ENCODE results near the gene RSU1. TPM values are rescaled to one million over a fixed set of nuclear protein-coding genes. Genes with fewer than 3 reads are reported as not detected.

RSU1 gene
- total RNA-seq, 1 experiment from 2014 or later: 29.5 TPM

- intact Hi-C loops (cut with micrococcal nuclease): no loop called here
- ChIA-PET CTCF (interaction anchor here (1.2 to 2.0 kb wide), 2 partner anchors 19 to 403 kb away, joined by 3 to 6 read pairs; no protein-coding TSS in a partner anchor), POLR2A (no interaction called here), RAD21 (ENCODE audit: low non-redundant PET in 1 of 2, low total read pairs in 2 of 2, uncharacterized antibody in 2 of 2, unreplicated experiment in 2 of 2) (no interaction called here)
- Histone ChIP-seq H2AFZ (ENCODE audit: low read depth, low read length, poor library complexity, severe bottlenecking) (no peak overlapping the region), H3K27me3 (ENCODE audit: insufficient read depth, low read length) (no peaks in the 10 kb centered on the region), H3K9me2 (ENCODE audit: insufficient read depth) (no peaks in the 10 kb centered on the region), H3K4me1 (ENCODE audit: control insufficient read depth in 1 of 2, insufficient read depth in 2 of 2, low read length in 2 of 2) (no peaks in the 10 kb centered on the region), H3K36me3 (ENCODE audit: control insufficient read depth in 1 of 2, insufficient read depth in 2 of 2, low read length in 2 of 2) (no peaks in the 10 kb centered on the region), H3K27ac (ENCODE audit: low read depth, low read length) (no peak overlapping the region), H3K79me2 (ENCODE audit: insufficient read depth, low read length) (no peaks in the 10 kb centered on the region), H3K9me3 (ENCODE audit: control insufficient read depth in 1 of 2, insufficient read depth in 1 of 2, low read depth in 1 of 2, low read length in 2 of 2) (no peaks in the 10 kb centered on the region), H3K4me2 (ENCODE audit: low read length) (no peak overlapping the region), H3K4me3 (replicated peaks in 1 of 2; ENCODE audit: low read depth in 1 of 2, low read length in 2 of 2) (no peak overlapping the region), H4K20me1 (ENCODE audit: insufficient read depth) (no peaks in the 10 kb centered on the region), H3K9ac (ENCODE audit: low read length) (no peak overlapping the region)
- BruUV-seq (replicated peaks): no TSS peak
- TF ChIP-seq FOSL1 (IDR thresholded peaks at IDR 0.05; ENCODE audit: low read depth) (no peak), EGR1 (IDR thresholded peaks at IDR 0.05; ENCODE audit: low read depth) (no peak), ZNF274 (IDR thresholded peaks at IDR 0.05; ENCODE audit: low read depth, low read length) (no peak), EZH2 (IDR thresholded peaks at IDR 0.05) (no peak), SRF (IDR thresholded peaks at IDR 0.05; ENCODE audit: low read depth) (no peak)
- TF ChIP-seq, protein P1, sequence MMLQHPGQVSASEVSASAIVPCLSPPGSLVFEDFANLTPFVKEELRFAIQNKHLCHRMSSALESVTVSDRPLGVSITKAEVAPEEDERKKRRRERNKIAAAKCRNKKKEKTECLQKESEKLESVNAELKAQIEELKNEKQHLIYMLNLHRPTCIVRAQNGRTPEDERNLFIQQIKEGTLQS (IDR thresholded peaks at IDR 0.05): no peak
- ATAC-seq: no peak
- no peak for DNase-seq (ENCODE audit: low read depth, low spot score)
These were observed 36.6 kb upstream of the RSU1 start for GRCh38 chr10:16853809-16854208.

DNA sequence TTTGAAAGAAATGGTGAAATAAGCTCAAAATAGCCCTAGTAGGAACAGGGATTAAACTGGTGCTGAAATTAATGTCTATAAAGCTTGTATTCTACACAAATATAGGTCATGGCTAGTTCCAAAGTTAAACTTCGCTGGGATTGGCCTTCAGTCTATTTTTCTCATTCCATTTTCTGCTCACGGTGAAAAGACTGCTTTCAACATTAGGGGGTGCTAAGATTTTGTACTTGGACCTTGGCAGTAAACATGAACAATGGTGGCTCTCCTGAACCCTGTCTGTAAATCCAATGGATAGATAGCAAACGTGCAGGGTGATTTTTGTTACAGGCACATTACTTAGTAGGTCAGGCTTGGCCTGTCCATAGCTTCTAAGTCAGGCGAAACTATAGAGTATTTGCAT is 36.0 kb upstream of the RSU1 start:
- intact Hi-C loops (cut with micrococcal nuclease): no loop called here
- no TSS peak for BruUV-seq (replicated peaks)
- ATAC-seq: peak; percentile 40; the same call in 1 of the 2 replicates
- ChIA-PET CTCF (interaction anchor here (0.6 to 2.0 kb wide), 5 partner anchors 9 to 404 kb away, joined by 3 to 6 read pairs (median 3); no protein-coding TSS in a partner anchor), RAD21 (ENCODE audit: low non-redundant PET in 1 of 2, low total read pairs in 2 of 2, uncharacterized antibody in 2 of 2, unreplicated experiment in 2 of 2) (interaction anchor here in 1 of 2 experiments (0.6 kb wide), 1 partner anchor 298 kb away, joined by 3 read pairs; no protein-coding TSS in a partner anchor), POLR2A (interaction anchor here (0.8 kb wide), 1 partner anchor 39 kb away, joined by 3 read pairs; no protein-coding TSS in a partner anchor)
- Histone ChIP-seq H3K79me2 (ENCODE audit: insufficient read depth, low read length) (no peaks in the 10 kb centered on the region), H3K9me2 (ENCODE audit: insufficient read depth) (no peaks in the 10 kb centered on the region), H4K20me1 (ENCODE audit: insufficient read depth) (no peaks in the 10 kb centered on the region), H3K4me1 (ENCODE audit: control insufficient read depth in 1 of 2, insufficient read depth in 2 of 2, low read length in 2 of 2) (no peaks in the 10 kb centered on the region), H3K9me3 (ENCODE audit: control insufficient read depth in 1 of 2, insufficient read depth in 1 of 2, low read depth in 1 of 2, low read length in 2 of 2) (no peaks in the 10 kb centered on the region), H3K4me3 (replicated peaks in 1 of 2; ENCODE audit: low read depth in 1 of 2, low read length in 2 of 2) (no peak overlapping the region), H3K36me3 (ENCODE audit: control insufficient read depth in 1 of 2, insufficient read depth in 2 of 2, low read length in 2 of 2) (no peaks in the 10 kb centered on the region), H3K4me2 (ENCODE audit: low read length) (no peak overlapping the region), H3K27ac (ENCODE audit: low read depth, low read length) (no peak overlapping the region), H2AFZ (ENCODE audit: low read depth, low read length, poor library complexity, severe bottlenecking) (peak overlapping the region; percentile 48), H3K9ac (ENCODE audit: low read length) (no peak overlapping the region), H3K27me3 (ENCODE audit: insufficient read depth, low read length) (no peaks in the 10 kb centered on the region)
- peak; percentile 79 for TF ChIP-seq RAD21 (IDR thresholded peaks at IDR 0.05; ENCODE audit: low read depth)
- TF ChIP-seq YY1 (IDR thresholded peaks at IDR 0.05; ENCODE audit: extremely low read depth, insufficient replicate concordance, low read depth, low read length): peak; percentile 26
- TF ChIP-seq, protein P2, sequence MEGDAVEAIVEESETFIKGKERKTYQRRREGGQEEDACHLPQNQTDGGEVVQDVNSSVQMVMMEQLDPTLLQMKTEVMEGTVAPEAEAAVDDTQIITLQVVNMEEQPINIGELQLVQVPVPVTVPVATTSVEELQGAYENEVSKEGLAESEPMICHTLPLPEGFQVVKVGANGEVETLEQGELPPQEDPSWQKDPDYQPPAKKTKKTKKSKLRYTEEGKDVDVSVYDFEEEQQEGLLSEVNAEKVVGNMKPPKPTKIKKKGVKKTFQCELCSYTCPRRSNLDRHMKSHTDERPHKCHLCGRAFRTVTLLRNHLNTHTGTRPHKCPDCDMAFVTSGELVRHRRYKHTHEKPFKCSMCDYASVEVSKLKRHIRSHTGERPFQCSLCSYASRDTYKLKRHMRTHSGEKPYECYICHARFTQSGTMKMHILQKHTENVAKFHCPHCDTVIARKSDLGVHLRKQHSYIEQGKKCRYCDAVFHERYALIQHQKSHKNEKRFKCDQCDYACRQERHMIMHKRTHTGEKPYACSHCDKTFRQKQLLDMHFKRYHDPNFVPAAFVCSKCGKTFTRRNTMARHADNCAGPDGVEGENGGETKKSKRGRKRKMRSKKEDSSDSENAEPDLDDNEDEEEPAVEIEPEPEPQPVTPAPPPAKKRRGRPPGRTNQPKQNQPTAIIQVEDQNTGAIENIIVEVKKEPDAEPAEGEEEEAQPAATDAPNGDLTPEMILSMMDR (IDR thresholded peaks at IDR 0.05 in 2 of 3, conservative IDR thresholded peaks at IDR 0.05 in 1 of 3; ENCODE audit: borderline replicate concordance in 1 of 3, insufficient read depth in 1 of 3, low read depth in 2 of 3, low read length in 2 of 3): peak; percentile 33 to 46 (median 38); a peak in 4 of 6 replicates
- no peak for TF ChIP-seq ZFX (IDR thresholded peaks at IDR 0.05)
- DNase-seq (ENCODE audit: low read depth, low spot score): peak; percentile 15
